Activated naive CD8-positive, alpha-beta T cell treated with anti-CD3 and anti-CD28 coated beads, Interleukin-2, amount 50 U/mL, for 24 hours (primary cell): Measurements from ENCODE around the gene MPV17L.
"Not testable (repeated sequence)": the region's sequence is repeated elsewhere in the genome, so short reads cannot be mapped to it uniquely, and the experiment has no call there.

Source experiments
- ATAC-seq: fragments of 150-1000 bp; cut with Tn5 transposase; one replicate; pipeline ENCODE4 v1.10.0; 2021
- DNase-seq: peaks from one replicate; pipeline ENCODE4 v3.0.0; 2021
- H3K27ac Mint-ChIP-seq: one replicate; pipeline ENCODE4 v1.8.0; 2021; ENCODE audit warnings: mild to moderate bottlenecking, mixed read lengths
- H3K27me3 Mint-ChIP-seq: one replicate; pipeline ENCODE4 v1.8.0; 2021; ENCODE audit warnings: mixed read lengths
- H3K36me3 Mint-ChIP-seq: one replicate; pipeline ENCODE4 v1.8.0; 2021; ENCODE audit warnings: low read depth, mixed read lengths
- H3K4me1 Mint-ChIP-seq: one replicate; pipeline ENCODE4 v1.8.0; 2021; ENCODE audit warnings: mixed read lengths
- H3K4me3 Mint-ChIP-seq: one replicate; pipeline ENCODE4 v1.8.0; 2021; ENCODE audit warnings: mild to moderate bottlenecking, moderate library complexity, mixed read lengths
- H3K9me3 Mint-ChIP-seq: one replicate; pipeline ENCODE4 v1.8.0; 2021; ENCODE audit warnings: mixed read lengths

The MPV17L gene

DNA sequence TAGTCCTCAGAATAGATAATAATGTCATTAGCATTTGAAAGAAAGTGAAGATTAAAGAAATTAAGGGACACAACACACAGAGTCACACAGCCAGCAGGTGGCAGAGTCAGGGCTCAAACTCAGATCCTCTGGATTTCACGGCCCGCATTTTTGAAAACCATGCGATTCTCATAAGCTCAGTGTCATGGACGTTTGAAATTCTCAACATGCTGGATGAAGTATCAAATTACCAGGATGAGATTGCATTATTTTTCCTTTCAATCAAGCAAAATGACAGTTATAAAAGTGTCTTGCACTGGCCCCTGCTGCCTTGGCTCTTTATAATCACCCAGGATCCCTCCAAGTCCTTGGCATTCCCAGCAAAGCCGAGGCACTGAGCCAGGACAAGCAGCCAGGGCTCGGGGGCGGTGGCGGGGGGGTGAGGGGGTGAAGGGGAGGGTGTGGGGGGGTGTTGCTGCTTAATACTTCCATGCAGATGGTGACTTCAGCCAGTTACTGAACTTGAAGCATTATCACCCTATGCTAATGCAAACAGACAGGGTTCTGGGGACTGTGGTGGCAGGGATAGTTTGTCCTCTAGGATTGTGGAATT, 32.2 kb downstream of the MPV17L start:
- Mint-ChIP-seq H3K36me3 (no peaks in the 10 kb centered on the region), H3K27ac (peak overlapping the region; percentile 70), H3K4me3 (no peak overlapping the region), H3K9me3 (no peaks in the 10 kb centered on the region), H3K27me3 (no peaks in the 10 kb centered on the region), H3K4me1 (peaks cover 7% of the 10 kb centered on the region)
- ATAC-seq (peak; percentile 86), DNase-seq (peak; percentile 64)

DNA sequence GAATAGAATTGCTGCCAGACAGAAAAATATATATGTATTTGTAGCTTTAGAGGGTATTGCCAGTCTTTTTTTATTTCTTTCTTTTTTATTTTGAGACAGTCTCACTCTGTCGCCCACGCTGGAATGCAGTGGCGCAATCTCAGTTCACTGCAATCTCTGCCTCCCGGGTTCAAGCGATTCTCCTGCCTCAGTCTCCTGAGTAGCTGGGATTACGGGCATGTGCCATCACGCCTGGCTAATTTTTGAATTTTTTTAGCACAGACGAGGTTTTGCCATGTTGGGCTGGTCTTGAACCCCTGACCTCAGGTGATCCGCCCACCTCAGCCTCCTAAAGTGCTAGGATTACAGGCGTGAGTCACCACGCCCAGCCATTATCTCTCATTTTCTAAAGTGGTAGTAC, 35.3 kb downstream of the MPV17L start:
- Mint-ChIP-seq H3K27me3 (peaks cover 18% of the 10 kb centered on the region), H3K4me1 (peaks cover 20% of the 10 kb centered on the region)
- not testable (repeated sequence) for DNase-seq, H3K4me3 Mint-ChIP-seq, H3K9me3 Mint-ChIP-seq, H3K27ac Mint-ChIP-seq, ATAC-seq, H3K36me3 Mint-ChIP-seq

DNA sequence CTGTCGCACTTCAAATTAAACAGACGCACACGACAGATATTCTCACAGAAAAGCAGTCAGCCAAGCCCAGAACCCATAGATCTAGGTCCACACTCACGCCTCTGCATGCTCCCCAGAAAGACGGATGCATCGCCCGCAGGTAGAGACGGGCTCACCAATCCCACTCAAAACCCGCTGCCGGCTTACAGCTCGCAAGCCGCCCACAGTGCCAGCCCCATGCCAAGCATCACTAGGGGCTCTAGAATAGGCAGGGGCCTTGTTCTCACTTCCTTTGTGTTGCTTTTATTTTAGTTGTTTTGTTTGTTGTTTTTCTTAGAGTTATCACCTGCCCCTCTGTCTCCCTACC, 38.5 kb downstream of the MPV17L start:
- H3K4me1 Mint-ChIP-seq, result peaks cover 26% of the 10 kb centered on the region
- peak overlapping the region; percentile 84 for H3K4me3 Mint-ChIP-seq
- H3K27ac Mint-ChIP-seq, result peak overlapping the region; percentile 36
- DNase-seq (no peak), ATAC-seq (peak; percentile 7)
- H3K9me3 Mint-ChIP-seq, result no peaks in the 10 kb centered on the region
- no peaks in the 10 kb centered on the region for H3K36me3 Mint-ChIP-seq
- H3K27me3 Mint-ChIP-seq, result peaks cover 20% of the 10 kb centered on the region

DNA sequence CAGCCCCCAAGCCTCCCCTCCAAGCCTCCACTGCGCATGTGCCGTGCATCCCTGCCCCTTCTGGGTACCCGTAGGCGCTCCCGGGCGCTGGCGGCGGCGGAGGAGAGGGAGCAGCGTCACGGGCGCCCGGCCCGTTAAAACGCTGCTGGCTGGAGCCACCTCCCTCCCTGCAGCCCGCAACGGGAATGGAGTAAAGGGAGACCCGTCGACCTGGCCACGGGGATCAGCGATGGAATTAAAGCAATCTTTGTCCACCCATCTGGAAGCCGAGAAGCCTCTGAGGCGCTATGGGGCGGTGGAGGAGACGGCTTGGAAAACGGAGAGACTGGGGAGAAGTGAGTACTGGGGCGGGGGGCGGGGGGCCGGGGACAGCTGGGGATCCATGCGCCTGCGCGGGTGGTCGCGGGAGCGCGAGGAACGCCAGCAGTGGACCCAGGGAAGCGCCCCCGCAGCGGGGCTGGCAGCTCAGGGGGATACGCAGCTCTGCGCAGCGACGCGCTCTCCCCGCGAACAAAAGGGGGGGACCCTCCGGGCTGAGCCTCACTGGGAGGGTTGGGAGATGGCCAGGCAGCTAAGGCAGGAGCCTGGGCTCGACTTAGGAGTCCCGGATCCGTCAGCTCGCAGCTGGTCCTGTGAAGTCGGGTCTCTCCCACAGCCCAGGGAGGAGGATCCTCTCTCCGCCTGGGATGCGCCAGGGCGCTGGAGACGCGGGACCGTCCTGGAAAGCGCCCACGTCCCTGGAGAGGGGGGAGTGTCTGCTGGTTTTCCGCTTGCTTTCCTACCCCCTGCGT, 39.1 kb downstream of the MPV17L start, which contains the start of gene BMERB1:
BMERB1 (plus strand) TSS at position 164 of the 791 bp plus-strand sequence; CDS start at position 230, 66 bp downstream.
- Mint-ChIP-seq H3K27ac (peak within 1 kb of the TSS; percentile 36), H3K9me3 (no peaks in the 10 kb centered on the region), H3K4me3 (peak within 1 kb of the TSS; percentile 84), H3K36me3 (peaks cover 2% of the 10 kb centered on the region), H3K27me3 (peaks cover 20% of the 10 kb centered on the region), H3K4me1 (peaks cover 32% of the 10 kb centered on the region)
- ATAC-seq (peak; percentile 92), DNase-seq (peak; percentile 82)

DNA sequence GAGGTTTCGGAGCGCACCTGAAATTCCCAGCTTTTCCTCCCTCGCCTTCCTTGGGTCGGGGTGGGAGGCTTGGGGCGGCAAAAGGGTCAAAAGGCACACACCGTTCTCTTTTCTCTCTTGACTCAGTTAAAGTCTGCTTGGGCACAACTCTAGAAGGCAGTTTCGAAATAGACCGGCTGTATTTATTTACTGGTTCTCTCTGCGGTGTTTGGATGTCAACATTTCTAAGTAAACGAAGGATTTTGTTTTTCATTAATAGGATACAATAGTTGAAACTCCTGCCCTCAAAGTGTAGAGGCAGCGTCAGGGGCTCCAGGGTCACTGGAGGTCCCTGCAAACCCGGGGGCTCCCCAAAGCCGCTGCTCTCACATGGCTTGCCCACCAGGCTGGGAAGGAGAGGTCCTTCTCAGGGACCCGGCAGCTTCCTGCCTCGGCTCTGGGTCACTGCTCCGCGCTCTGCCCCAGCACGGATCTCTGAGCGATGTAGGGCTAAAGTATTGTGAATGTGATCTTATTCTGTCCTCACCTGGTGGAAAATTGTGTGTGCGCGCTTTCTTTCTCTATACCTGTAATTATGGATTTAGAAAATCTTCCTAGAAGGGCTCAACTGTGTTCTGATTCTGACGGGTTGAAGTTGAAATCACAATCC, 39.8 kb downstream of the MPV17L start:
- peak overlapping the region; percentile 6 for H3K27ac Mint-ChIP-seq
- H3K27me3 Mint-ChIP-seq, result peaks cover 20% of the 10 kb centered on the region
- H3K9me3 Mint-ChIP-seq, result no peaks in the 10 kb centered on the region
- H3K4me1 Mint-ChIP-seq, result peaks cover 39% of the 10 kb centered on the region
- no peak for ATAC-seq
- no peak for DNase-seq
- peak overlapping the region; percentile 84 for H3K4me3 Mint-ChIP-seq
- peaks cover 3% of the 10 kb centered on the region for H3K36me3 Mint-ChIP-seq

DNA sequence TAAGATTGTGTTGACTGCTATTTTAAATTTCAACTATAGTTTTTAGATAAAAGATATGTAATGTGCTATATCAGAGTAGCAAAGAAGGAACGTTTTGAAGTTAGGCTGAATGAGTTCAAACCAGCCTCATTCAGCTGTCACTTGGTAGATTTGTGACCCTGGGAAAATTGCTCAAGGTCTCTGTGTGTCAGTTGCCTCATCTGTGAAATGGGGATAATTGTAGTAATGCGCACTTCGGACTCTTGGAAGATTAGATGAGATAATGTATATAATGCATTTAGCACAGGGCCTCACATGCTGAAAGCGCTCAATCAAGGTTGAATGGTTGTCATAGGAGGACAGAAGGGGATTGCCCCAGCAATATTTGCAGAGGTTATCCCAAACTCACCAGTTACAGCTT, 43.5 kb downstream of the MPV17L start:
- H3K27ac Mint-ChIP-seq, result peak overlapping the region; percentile 94
- H3K27me3 Mint-ChIP-seq, result peaks cover 13% of the 10 kb centered on the region
- H3K4me3 Mint-ChIP-seq, result no peak overlapping the region
- DNase-seq, result no peak
- no peak for ATAC-seq
- H3K9me3 Mint-ChIP-seq, result no peaks in the 10 kb centered on the region
- H3K36me3 Mint-ChIP-seq, result peaks cover 5% of the 10 kb centered on the region
- peaks cover 44% of the 10 kb centered on the region for H3K4me1 Mint-ChIP-seq

DNA sequence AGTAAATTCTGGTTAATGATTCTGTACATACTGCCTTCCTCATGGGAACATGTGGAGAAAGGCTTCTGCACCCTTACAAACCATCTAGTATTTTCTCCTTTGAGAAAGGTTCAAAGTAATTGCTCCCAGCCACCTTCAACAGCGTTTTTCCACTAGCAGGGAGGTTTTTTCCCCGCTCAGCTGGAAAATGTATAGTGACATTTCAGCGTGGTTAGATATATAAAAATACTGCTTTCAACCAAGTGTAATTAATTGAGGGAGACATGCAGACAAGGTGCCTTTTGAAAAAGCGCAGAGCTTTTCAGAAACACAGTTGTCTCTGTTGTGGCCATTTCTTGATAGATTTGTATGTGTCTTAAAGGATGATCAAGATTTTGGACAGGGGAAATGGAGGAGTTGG, 44.0 kb downstream of the MPV17L start:
- peaks cover 43% of the 10 kb centered on the region for H3K4me1 Mint-ChIP-seq
- peak overlapping the region; percentile 94 for H3K27ac Mint-ChIP-seq
- H3K9me3 Mint-ChIP-seq, result no peaks in the 10 kb centered on the region
- peaks cover 12% of the 10 kb centered on the region for H3K27me3 Mint-ChIP-seq
- ATAC-seq (peak; percentile 22), DNase-seq (no peak)
- H3K4me3 Mint-ChIP-seq, result peak overlapping the region; percentile 66
- peaks cover 9% of the 10 kb centered on the region for H3K36me3 Mint-ChIP-seq

DNA sequence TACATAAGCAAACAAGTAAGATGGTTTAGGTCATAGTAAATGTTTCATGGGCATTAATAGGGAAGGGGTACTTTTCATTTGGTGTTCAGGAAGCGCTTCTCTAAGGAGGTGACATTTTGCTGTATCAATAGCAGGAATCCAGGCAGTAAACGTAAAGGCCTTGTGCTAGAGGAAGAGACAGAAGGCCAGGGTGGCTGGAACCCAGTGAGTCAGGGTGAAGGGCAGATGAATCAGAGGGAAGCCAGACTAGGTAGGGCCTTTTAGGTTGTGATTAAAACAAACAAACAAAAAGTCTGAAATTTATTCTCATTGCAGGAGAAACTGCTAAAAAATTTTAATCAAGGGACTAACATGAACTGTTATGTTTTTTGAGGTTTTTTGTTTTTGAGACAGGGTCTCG, 45.3 kb downstream of the MPV17L start:
- peak overlapping the region; percentile 34 for H3K27ac Mint-ChIP-seq
- peak; percentile 85 for ATAC-seq

DNA sequence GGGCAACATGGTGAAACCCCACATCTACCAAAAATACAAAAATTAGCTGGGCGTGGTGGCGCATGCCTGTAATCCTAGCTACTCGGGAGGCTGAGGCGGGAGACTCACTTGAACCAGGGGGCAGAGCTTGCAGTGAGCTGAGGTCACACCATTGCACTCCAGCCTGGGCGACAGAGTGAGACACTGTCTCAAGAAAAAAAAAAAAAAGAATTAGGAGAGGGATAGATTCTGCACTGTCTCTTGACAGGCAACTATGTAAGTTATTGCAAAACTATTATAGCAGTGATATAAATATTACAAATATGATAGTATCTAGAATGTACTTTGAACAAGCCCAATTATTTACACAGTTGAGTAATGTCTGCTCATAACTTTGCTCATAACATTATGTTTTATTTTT, 46.6 kb downstream of the MPV17L start:
- not testable (repeated sequence) for ATAC-seq, H3K27me3 Mint-ChIP-seq, H3K4me3 Mint-ChIP-seq, H3K27ac Mint-ChIP-seq, H3K9me3 Mint-ChIP-seq, DNase-seq
- H3K4me1 Mint-ChIP-seq, result peaks cover 35% of the 10 kb centered on the region
- peaks cover 27% of the 10 kb centered on the region for H3K36me3 Mint-ChIP-seq

More for the DNA sequence above, 45.3 kb downstream of the MPV17L start:
- Mint-ChIP-seq H3K27me3 (peaks cover 3% of the 10 kb centered on the region), H3K4me1 (peaks cover 35% of the 10 kb centered on the region), H3K9me3 (peaks cover 9% of the 10 kb centered on the region), H3K4me3 (no peak overlapping the region), H3K36me3 (peaks cover 21% of the 10 kb centered on the region)
- DNase-seq, result no peak

DNA sequence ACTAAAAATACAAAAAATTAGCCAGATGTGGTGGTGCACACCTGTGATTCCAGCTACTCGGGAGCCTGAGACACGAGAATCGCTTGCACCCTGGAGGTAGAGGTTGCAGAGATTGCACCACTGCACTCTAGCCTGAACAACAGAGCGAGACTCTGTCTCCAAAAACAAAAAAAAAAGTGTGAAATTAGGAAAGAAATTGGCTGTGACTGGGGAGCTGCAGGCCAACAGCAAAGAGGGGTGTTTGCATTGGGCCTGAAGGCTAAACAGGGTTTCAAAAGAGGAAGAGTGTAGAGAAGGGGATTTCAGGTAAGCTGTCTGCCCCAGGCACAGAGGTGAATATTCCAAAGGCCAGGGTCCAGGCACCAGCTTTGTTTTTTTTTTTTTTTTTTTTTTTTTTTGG, 48.2 kb downstream of the MPV17L start:
- no peak for DNase-seq
- H3K36me3 Mint-ChIP-seq, result peaks cover 31% of the 10 kb centered on the region
- no peaks in the 10 kb centered on the region for H3K27me3 Mint-ChIP-seq
- no peak overlapping the region for H3K27ac Mint-ChIP-seq
- peaks cover 9% of the 10 kb centered on the region for H3K9me3 Mint-ChIP-seq
- no peak overlapping the region for H3K4me3 Mint-ChIP-seq
- no peak for ATAC-seq
- peaks cover 30% of the 10 kb centered on the region for H3K4me1 Mint-ChIP-seq

DNA sequence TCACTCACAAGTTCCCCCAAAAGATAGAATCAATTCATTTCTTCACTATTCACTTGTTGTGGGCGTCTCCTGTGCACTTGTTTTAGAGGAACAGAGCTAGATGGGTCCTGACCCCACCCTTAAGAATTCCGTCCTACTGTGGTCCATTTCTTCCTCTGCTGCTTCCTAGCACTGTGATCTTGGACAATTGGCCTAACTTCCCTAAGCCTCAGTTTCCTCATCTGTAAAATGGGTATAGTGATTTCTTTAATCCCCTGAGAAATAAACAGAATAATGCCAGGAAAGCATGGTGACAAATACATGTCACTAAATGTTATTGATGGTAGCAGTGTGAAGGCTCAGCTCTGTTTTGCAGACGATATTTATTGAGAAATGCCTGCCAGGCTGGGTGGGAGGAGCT, 48.7 kb downstream of the MPV17L start:
- Mint-ChIP-seq H3K9me3 (peaks cover 9% of the 10 kb centered on the region), H3K4me3 (no peak overlapping the region), H3K36me3 (peaks cover 32% of the 10 kb centered on the region), H3K27me3 (no peaks in the 10 kb centered on the region), H3K4me1 (peaks cover 25% of the 10 kb centered on the region), H3K27ac (no peak overlapping the region)
- DNase-seq (no peak), ATAC-seq (no peak)

DNA sequence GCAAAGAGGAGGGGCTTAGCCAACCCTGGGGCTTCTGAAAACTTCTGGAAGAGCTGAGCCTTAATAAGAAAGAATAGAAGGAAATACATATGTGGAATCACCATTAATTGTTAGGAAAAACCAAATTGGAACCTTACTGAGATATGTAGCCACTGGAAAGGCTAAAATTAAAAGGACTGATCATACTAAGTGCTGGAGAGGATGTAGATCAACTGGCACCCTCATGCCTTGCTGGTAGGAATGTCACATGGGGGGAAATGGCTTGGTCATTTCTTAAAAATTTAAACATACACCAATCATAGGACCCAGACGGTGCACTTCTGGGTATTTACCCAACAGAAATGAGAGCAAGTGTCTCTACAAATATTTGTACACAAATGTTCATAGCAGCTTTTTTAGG, 49.9 kb downstream of the MPV17L start:
- ATAC-seq (no peak), DNase-seq (no peak)
- no peak overlapping the region for H3K4me3 Mint-ChIP-seq
- no peak overlapping the region for H3K27ac Mint-ChIP-seq
- H3K4me1 Mint-ChIP-seq, result peaks cover 13% of the 10 kb centered on the region
- H3K27me3 Mint-ChIP-seq, result no peaks in the 10 kb centered on the region
- peaks cover 9% of the 10 kb centered on the region for H3K9me3 Mint-ChIP-seq
- peaks cover 31% of the 10 kb centered on the region for H3K36me3 Mint-ChIP-seq

DNA sequence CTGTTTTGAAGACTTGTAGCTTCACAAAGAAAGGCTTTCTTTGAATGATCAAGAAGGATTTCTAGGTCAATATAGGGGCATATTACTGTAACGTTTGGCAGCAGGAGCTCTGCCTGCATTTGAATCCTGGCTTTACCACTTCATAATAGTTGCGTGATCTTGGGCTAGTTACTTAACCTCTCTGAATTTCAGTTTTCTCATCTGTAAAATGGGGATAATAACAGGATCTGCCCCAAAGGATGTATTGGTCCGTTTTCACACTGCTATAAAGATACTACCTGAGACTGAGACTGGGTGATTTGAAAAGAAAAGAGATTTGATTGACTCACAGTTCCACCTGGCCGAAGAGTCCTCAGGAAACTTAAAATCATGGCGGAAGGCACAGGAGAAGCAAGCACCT, 51.3 kb downstream of the MPV17L start:
- Mint-ChIP-seq H3K4me3 (no peak overlapping the region), H3K4me1 (peaks cover 6% of the 10 kb centered on the region), H3K36me3 (peaks cover 31% of the 10 kb centered on the region), H3K27ac (no peak overlapping the region), H3K9me3 (peaks cover 9% of the 10 kb centered on the region), H3K27me3 (no peaks in the 10 kb centered on the region)
- DNase-seq, result no peak
- no peak for ATAC-seq

DNA sequence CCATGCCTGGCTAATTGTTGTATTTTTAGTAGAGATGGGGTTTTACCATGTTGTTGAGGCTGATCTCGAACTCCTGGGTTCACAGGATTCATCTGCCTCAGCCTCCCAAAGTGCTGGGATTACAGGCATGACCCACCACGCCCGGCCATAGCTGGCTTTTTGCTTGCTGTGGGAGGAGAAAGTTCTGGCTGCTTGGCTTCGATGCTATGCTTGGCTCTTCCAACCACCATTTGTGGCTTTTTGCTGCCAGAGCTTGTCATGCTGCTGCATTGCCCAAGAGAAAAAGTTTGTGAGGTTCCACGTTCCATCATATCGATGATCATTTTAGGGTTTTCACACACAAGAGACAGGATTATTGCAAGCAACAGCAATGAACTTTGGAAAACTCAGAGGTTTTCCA, 55.1 kb downstream of the MPV17L start:
- Mint-ChIP-seq H3K4me1 (peaks cover 6% of the 10 kb centered on the region), H3K27me3 (peaks cover 4% of the 10 kb centered on the region), H3K9me3 (peaks cover 2% of the 10 kb centered on the region), H3K27ac (no peak overlapping the region), H3K4me3 (no peak overlapping the region), H3K36me3 (peaks cover 19% of the 10 kb centered on the region)
- no peak for ATAC-seq
- DNase-seq, result no peak
